ENCODE data around the gene AP2A1.

DNA sequence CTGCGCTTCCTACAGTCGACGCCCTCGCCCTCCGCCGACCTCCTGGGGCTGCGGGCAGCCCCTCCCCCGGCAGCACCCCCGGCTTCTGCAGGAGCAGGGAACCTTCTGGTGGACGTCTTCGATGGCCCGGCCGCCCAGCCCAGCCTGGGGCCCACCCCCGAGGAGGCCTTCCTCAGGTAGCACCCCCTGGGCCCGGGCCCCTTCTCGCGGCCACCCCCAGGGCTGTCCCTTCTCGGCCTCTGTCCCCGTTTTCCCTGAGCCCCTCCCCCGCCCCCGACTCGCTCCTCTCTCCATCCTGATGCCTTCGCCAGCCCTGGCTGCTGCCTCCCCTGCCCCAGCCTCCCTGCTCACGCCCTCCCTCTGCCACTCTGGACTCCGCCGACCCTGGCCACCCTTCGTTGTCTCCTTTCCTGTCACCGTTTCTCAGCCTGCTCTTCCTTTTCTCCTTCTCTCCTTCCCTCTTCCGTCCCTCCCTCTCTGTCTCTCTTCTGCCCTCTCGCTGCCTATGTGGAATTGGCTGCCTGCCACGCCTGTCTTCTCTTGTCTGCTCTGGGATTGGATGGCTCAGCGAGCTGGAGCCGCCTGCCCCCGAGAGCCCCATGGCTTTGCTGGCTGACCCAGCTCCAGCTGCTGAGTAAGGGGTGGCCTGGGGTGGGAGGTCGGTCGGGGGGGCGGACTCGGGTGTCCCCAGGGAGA lies 35.3 kb downstream of the AP2A1 start:
- TF ChIP-seq, protein P1, sequence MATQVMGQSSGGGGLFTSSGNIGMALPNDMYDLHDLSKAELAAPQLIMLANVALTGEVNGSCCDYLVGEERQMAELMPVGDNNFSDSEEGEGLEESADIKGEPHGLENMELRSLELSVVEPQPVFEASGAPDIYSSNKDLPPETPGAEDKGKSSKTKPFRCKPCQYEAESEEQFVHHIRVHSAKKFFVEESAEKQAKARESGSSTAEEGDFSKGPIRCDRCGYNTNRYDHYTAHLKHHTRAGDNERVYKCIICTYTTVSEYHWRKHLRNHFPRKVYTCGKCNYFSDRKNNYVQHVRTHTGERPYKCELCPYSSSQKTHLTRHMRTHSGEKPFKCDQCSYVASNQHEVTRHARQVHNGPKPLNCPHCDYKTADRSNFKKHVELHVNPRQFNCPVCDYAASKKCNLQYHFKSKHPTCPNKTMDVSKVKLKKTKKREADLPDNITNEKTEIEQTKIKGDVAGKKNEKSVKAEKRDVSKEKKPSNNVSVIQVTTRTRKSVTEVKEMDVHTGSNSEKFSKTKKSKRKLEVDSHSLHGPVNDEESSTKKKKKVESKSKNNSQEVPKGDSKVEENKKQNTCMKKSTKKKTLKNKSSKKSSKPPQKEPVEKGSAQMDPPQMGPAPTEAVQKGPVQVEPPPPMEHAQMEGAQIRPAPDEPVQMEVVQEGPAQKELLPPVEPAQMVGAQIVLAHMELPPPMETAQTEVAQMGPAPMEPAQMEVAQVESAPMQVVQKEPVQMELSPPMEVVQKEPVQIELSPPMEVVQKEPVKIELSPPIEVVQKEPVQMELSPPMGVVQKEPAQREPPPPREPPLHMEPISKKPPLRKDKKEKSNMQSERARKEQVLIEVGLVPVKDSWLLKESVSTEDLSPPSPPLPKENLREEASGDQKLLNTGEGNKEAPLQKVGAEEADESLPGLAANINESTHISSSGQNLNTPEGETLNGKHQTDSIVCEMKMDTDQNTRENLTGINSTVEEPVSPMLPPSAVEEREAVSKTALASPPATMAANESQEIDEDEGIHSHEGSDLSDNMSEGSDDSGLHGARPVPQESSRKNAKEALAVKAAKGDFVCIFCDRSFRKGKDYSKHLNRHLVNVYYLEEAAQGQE (IDR thresholded peaks at IDR 0.05) = no peak
- TF ChIP-seq, protein P2, sequence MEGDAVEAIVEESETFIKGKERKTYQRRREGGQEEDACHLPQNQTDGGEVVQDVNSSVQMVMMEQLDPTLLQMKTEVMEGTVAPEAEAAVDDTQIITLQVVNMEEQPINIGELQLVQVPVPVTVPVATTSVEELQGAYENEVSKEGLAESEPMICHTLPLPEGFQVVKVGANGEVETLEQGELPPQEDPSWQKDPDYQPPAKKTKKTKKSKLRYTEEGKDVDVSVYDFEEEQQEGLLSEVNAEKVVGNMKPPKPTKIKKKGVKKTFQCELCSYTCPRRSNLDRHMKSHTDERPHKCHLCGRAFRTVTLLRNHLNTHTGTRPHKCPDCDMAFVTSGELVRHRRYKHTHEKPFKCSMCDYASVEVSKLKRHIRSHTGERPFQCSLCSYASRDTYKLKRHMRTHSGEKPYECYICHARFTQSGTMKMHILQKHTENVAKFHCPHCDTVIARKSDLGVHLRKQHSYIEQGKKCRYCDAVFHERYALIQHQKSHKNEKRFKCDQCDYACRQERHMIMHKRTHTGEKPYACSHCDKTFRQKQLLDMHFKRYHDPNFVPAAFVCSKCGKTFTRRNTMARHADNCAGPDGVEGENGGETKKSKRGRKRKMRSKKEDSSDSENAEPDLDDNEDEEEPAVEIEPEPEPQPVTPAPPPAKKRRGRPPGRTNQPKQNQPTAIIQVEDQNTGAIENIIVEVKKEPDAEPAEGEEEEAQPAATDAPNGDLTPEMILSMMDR (IDR thresholded peaks at IDR 0.05; ENCODE audit: low read depth, low read length, missing input control) = no peak
- TF ChIP-seq, protein P3, sequence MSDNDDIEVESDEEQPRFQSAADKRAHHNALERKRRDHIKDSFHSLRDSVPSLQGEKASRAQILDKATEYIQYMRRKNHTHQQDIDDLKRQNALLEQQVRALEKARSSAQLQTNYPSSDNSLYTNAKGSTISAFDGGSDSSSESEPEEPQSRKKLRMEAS (IDR thresholded peaks at IDR 0.05) = no peak
- TF ChIP-seq TAF1 (conservative IDR thresholded peaks at IDR 0.05) (no peak), RAD21 (IDR thresholded peaks at IDR 0.05) (no peak), HNF4G (IDR thresholded peaks at IDR 0.05) (no peak), JUND (IDR thresholded peaks at IDR 0.05) (no peak)

Measured in liver (tissue), 3 donors.